ENCODE results near the gene ASAP3. TPM values are rescaled to one million over a fixed set of nuclear protein-coding genes. Genes with fewer than 3 reads are reported as not detected.

Gene ASAP3
- total and polyA plus RNA-seq, 2 of the 13 experiments (the other 11 are each of a cell fraction or from before 2014, with no cell fraction given) = 32.6 to 37.0 TPM

- TF ChIP-seq ZBTB26 (CRISPR knock-in tag; IDR thresholded peaks at IDR 0.05; ENCODE audit: borderline replicate concordance) = no peak
- no peak for TF ChIP-seq FOXJ3 (CRISPR knock-in tag; IDR thresholded peaks at IDR 0.05; ENCODE audit: borderline replicate concordance)
- 0 out of 2 replicates have a peak, but pooled peaks have one; percentile 22 for TF ChIP-seq THAP7 (CRISPR knock-in tag; IDR thresholded peaks at IDR 0.05)
- TF ChIP-seq FUBP1 (CRISPR knock-in tag; IDR thresholded peaks at IDR 0.05; ENCODE audit: borderline replicate concordance) = no peak
- no peak for TF ChIP-seq NR1H2 (CRISPR knock-in tag; IDR thresholded peaks at IDR 0.05; ENCODE audit: borderline replicate concordance, low read depth)
- no peak for TF ChIP-seq ZNF567 (CRISPR knock-in tag; IDR thresholded peaks at IDR 0.05; ENCODE audit: borderline replicate concordance)
- no peak for TF ChIP-seq ZSCAN31 (CRISPR knock-in tag; IDR thresholded peaks at IDR 0.05; ENCODE audit: low read depth)
- TF ChIP-seq ZNF709 (CRISPR knock-in tag; IDR thresholded peaks at IDR 0.05) = peak; percentile 77; the same call in 1 of the 2 replicates
- TF ChIP-seq ZNF629 (CRISPR knock-in tag; conservative IDR thresholded peaks at IDR 0.05) = 0 out of 2 replicates have a peak, but pooled peaks have one; percentile 37
- TF ChIP-seq ZBTB2 (CRISPR knock-in tag; IDR thresholded peaks at IDR 0.05; ENCODE audit: low read depth) = 0 out of 2 replicates have a peak, but pooled peaks have one; percentile 50
- TF ChIP-seq KDM5A (IDR thresholded peaks at IDR 0.05; ENCODE audit: borderline replicate concordance, low read length) = peak; percentile 69
- TF ChIP-seq ZNF879 (CRISPR knock-in tag; IDR thresholded peaks at IDR 0.05) = peak; percentile 49; the same call in 1 of the 2 replicates
- no peak for TF ChIP-seq NCOA1 (CRISPR knock-in tag; IDR thresholded peaks at IDR 0.05)
- TF ChIP-seq ZNF20 (CRISPR knock-in tag; IDR thresholded peaks at IDR 0.05) = 0 out of 2 replicates have a peak, but pooled peaks have one; percentile 50
- no peak for TF ChIP-seq FOXK2 (IDR thresholded peaks at IDR 0.05)
- TF ChIP-seq ZNF556 (CRISPR knock-in tag; IDR thresholded peaks at IDR 0.05; ENCODE audit: borderline replicate concordance) = 0 out of 2 replicates have a peak, but pooled peaks have one; percentile 62
- TF ChIP-seq SPEN (CRISPR knock-in tag; IDR thresholded peaks at IDR 0.05; ENCODE audit: low read depth) = peak; percentile 82
- no peak for TF ChIP-seq SMYD3 (CRISPR knock-in tag; IDR thresholded peaks at IDR 0.05)
- no peak for TF ChIP-seq RBAK (CRISPR knock-in tag; IDR thresholded peaks at IDR 0.05)
- no peak for TF ChIP-seq ZNF33A (CRISPR knock-in tag; IDR thresholded peaks at IDR 0.05; ENCODE audit: borderline replicate concordance)
- no peak for TF ChIP-seq SCMH1 (CRISPR knock-in tag; IDR thresholded peaks at IDR 0.05; ENCODE audit: borderline replicate concordance)
- no peak for TF ChIP-seq EZH2 (conservative IDR thresholded peaks at IDR 0.05; ENCODE audit: low read depth, low read length)
- TF ChIP-seq MYC (CRISPR knock-in tag; IDR thresholded peaks at IDR 0.05; ENCODE audit: borderline replicate concordance) = peak; percentile 37; the same call in 1 of the 2 replicates
- no peak; the same call in 1 of the 2 replicates for TF ChIP-seq ZBTB7B (CRISPR knock-in tag; IDR thresholded peaks at IDR 0.05)
Observed at GRCh38 chr1:23530747-23531561, 47.0 kb upstream of the ASAP3 start, which contains the start of gene E2F2 (continued).

All from HepG2 (cell line).